CD4-positive, CD25-positive, alpha-beta regulatory T cell (primary cell): ENCODE data around the gene METTL27. TPM values are rescaled to one million over a fixed set of nuclear protein-coding genes. Genes with fewer than 3 reads are reported as not detected.
A peak's percentile ranks its signal among the peaks of the same experiment; 100 is the strongest.

Experiments
- ATAC-seq, 2 donors: fragments of 150-1000 bp; cut with Tn5 transposase; one replicate each; pipeline ENCODE4 v1.10.0; 2021; ENCODE audit warnings: low read depth in 2 of 2, moderate number of reproducible peaks in 2 of 2, moderate library complexity in 1 of 2
- DNase-seq, 3 donors: peaks; one replicate each; pipeline versions ENCODE4 v3.0.0 to v3.0.0-alpha.2; 2012 to 2022; ENCODE audit warnings: mixed read lengths in 1 of 3
- H3K27ac ChIP-seq: one replicate; pipeline ENCODE4 v1.7.0; 2013; ENCODE audit warnings: mild to moderate bottlenecking, low read length; ENCODE audit not compliant: insufficient read depth, poor library complexity, severe bottlenecking
- H3K27me3 ChIP-seq: one replicate; pipeline ENCODE4 v1.7.0; 2013; ENCODE audit warnings: low read length; ENCODE audit not compliant: control insufficient read depth, insufficient read depth
- H3K36me3 ChIP-seq: one replicate; pipeline ENCODE4 v1.7.0; 2013; ENCODE audit warnings: mild to moderate bottlenecking, low read length, moderate library complexity; ENCODE audit not compliant: control insufficient read depth, insufficient read depth
- H3K4me1 ChIP-seq: 2 replicates; pipeline ENCODE4 v1.7.0; 2013; ENCODE audit warnings: mild to moderate bottlenecking, low read length; ENCODE audit not compliant: insufficient read depth, control insufficient read depth, poor library complexity, severe bottlenecking
- H3K4me3 ChIP-seq: one replicate; pipeline ENCODE4 v1.7.0; 2013; ENCODE audit warnings: low read depth, mild to moderate bottlenecking, low read length, moderate library complexity
- H3K9me3 ChIP-seq, 2 experiments: 1 replicate in 1 of 2; 2 replicates in 1 of 2; pipeline ENCODE4 v1.7.0; 2013; ENCODE audit warnings: low read length in 2 of 2, mild to moderate bottlenecking in 1 of 2, moderate library complexity in 1 of 2; ENCODE audit not compliant: control insufficient read depth in 2 of 2
- H3K27ac Mint-ChIP-seq, 3 donors: one replicate each; pipeline ENCODE4 v1.8.0; 2020 to 2022; ENCODE audit warnings: mild to moderate bottlenecking in 3 of 3, mixed read lengths in 3 of 3, moderate library complexity in 2 of 3
- H3K27me3 Mint-ChIP-seq: one replicate; pipeline ENCODE4 v1.8.0; 2022; ENCODE audit warnings: mild to moderate bottlenecking, mixed read lengths
- H3K36me3 Mint-ChIP-seq: one replicate; pipeline ENCODE4 v1.8.0; 2020; ENCODE audit warnings: mixed read lengths
- H3K4me1 Mint-ChIP-seq, 4 donors: one replicate each; pipeline ENCODE4 v1.8.0; 2020 to 2022; ENCODE audit warnings: mixed read lengths in 4 of 4, mild to moderate bottlenecking in 1 of 4
- H3K4me3 Mint-ChIP-seq, 4 donors: one replicate each; pipeline ENCODE4 v1.8.0; 2020 to 2022; ENCODE audit warnings: mild to moderate bottlenecking in 4 of 4, mixed read lengths in 4 of 4, moderate library complexity in 3 of 4
- H3K9me3 Mint-ChIP-seq, 7 donors: one replicate each; pipeline ENCODE4 v1.8.0; 2020 to 2022; ENCODE audit warnings: mixed read lengths in 7 of 7, mild to moderate bottlenecking in 3 of 7, moderate library complexity in 2 of 7
- polyA plus RNA-seq, 4 donors: library from polyadenylated mRNA; unstranded; fragments of 300-500 nt; fragmentation: Illumina TruSeq; gene quantifications; one replicate each; pipeline ENCODE4 v1.2.3, GENCODE V29; 2021
- total RNA-seq: library from RNA; stranded (reverse); gene quantifications from one replicate; pipeline ENCODE4 v1.2.3, GENCODE V29; 2022

The METTL27 gene
- total and polyA plus RNA-seq, 5 donors from 2014 or later = 1.1 to 29.1 (median 2.9) TPM

GRCh38 chr7:73831834-73832651 is 10.3 kb downstream of the METTL27 start:
- Histone ChIP-seq H3K4me3 (no peak overlapping the region), H3K27me3 (no peaks in the 10 kb centered on the region), H3K36me3 (no peaks in the 10 kb centered on the region), H3K27ac (no peak overlapping the region), H3K9me3 (no peaks in the 10 kb centered on the region), H3K4me1 (peaks cover 18% of the 10 kb centered on the region)
- Mint-ChIP-seq H3K36me3 (no peaks in the 10 kb centered on the region), H3K4me3 (no peak overlapping the region), H3K9me3 (peaks cover 0 to 2% (median 0%) of the 10 kb centered on the region in 7 donors), H3K27ac (peak overlapping the region in 1 of 3 donors; percentile 83), H3K27me3 (no peaks in the 10 kb centered on the region), H3K4me1 (peaks cover 11 to 28% (median 20%) of the 10 kb centered on the region in 4 donors)
- DNase-seq (no peak), ATAC-seq (no peak)

GRCh38 chr7:73831584-73831833 is 10.8 kb downstream of the METTL27 start:
- peaks cover 0 to 2% (median 0%) of the 10 kb centered on the region in 7 donors for H3K9me3 Mint-ChIP-seq
- no peak overlapping the region for H3K27ac ChIP-seq
- H3K36me3 Mint-ChIP-seq = no peaks in the 10 kb centered on the region
- H3K4me1 Mint-ChIP-seq = peaks cover 14 to 34% (median 25%) of the 10 kb centered on the region in 4 donors
- no peak for ATAC-seq
- no peak for DNase-seq
- no peak overlapping the region for H3K4me3 Mint-ChIP-seq
- H3K27me3 Mint-ChIP-seq = no peaks in the 10 kb centered on the region
- peaks cover 24% of the 10 kb centered on the region for H3K4me1 ChIP-seq
- H3K27ac Mint-ChIP-seq = peak overlapping the region in 1 of 3 donors; percentile 83
- no peak overlapping the region for H3K4me3 ChIP-seq
- H3K27me3 ChIP-seq = no peaks in the 10 kb centered on the region
- no peaks in the 10 kb centered on the region for H3K9me3 ChIP-seq
- H3K36me3 ChIP-seq = no peaks in the 10 kb centered on the region

GRCh38 chr7:73830681-73831583 is 11.4 kb downstream of the METTL27 start, which contains the start of gene CLDN4:
TSS of gene CLDN4 (plus strand) at chr7:73830996. CDS start at chr7:73831202, 206 bp downstream.
- H3K9me3 ChIP-seq = no peaks in the 10 kb centered on the region
- no peaks in the 10 kb centered on the region for H3K36me3 ChIP-seq
- Mint-ChIP-seq H3K27ac (peak within 1 kb of the TSS in 2 of 3 donors; percentile 35 to 89), H3K4me1 (peaks cover 14 to 38% (median 27%) of the 10 kb centered on the region in 4 donors), H3K9me3 (peaks cover 0 to 2% (median 0%) of the 10 kb centered on the region in 7 donors), H3K4me3 (peak within 1 kb of the TSS in 2 of 4 donors; percentile 38 to 41), H3K36me3 (no peaks in the 10 kb centered on the region), H3K27me3 (no peaks in the 10 kb centered on the region)
- peaks cover 26% of the 10 kb centered on the region for H3K4me1 ChIP-seq
- no peak within 1 kb of the TSS for H3K27ac ChIP-seq
- H3K4me3 ChIP-seq = no peak within 1 kb of the TSS
- no peaks in the 10 kb centered on the region for H3K27me3 ChIP-seq
- DNase-seq (no peak), ATAC-seq (no peak)

GRCh38 chr7:73829921-73830680 is 12.2 kb downstream of the METTL27 start:
- H3K36me3 ChIP-seq = no peaks in the 10 kb centered on the region
- Mint-ChIP-seq H3K4me1 (peaks cover 14 to 40% (median 27%) of the 10 kb centered on the region in 4 donors), H3K36me3 (no peaks in the 10 kb centered on the region), H3K4me3 (peak overlapping the region in 2 of 4 donors; percentile 38 to 41), H3K27ac (peak overlapping the region; percentile 15 to 89 (median 35)), H3K27me3 (peaks cover 4% of the 10 kb centered on the region), H3K9me3 (peaks cover 0 to 2% (median 0%) of the 10 kb centered on the region in 7 donors)
- H3K27me3 ChIP-seq = no peaks in the 10 kb centered on the region
- ATAC-seq (no peak), DNase-seq (no peak)
- H3K4me3 ChIP-seq = no peak overlapping the region
- H3K27ac ChIP-seq = no peak overlapping the region
- H3K9me3 ChIP-seq = no peaks in the 10 kb centered on the region
- H3K4me1 ChIP-seq = peaks cover 26% of the 10 kb centered on the region

- no peaks in the 10 kb centered on the region for H3K36me3 Mint-ChIP-seq
- H3K36me3 ChIP-seq = no peaks in the 10 kb centered on the region
- H3K27ac ChIP-seq = no peak overlapping the region
- peaks cover 0 to 2% (median 0%) of the 10 kb centered on the region in 7 donors for H3K9me3 Mint-ChIP-seq
- H3K27me3 ChIP-seq = no peaks in the 10 kb centered on the region
- H3K27ac Mint-ChIP-seq = peak overlapping the region; percentile 15 to 89 (median 35)
- ATAC-seq (no peak), DNase-seq (no peak)
- no peaks in the 10 kb centered on the region for H3K9me3 ChIP-seq
- H3K27me3 Mint-ChIP-seq = peaks cover 5% of the 10 kb centered on the region
- peak overlapping the region in 1 of 4 donors; percentile 41 for H3K4me3 Mint-ChIP-seq
- H3K4me1 ChIP-seq = peaks cover 26% of the 10 kb centered on the region
- peaks cover 14 to 40% (median 29%) of the 10 kb centered on the region in 4 donors for H3K4me1 Mint-ChIP-seq
- H3K4me3 ChIP-seq = no peak overlapping the region
These were observed 12.8 kb downstream of the METTL27 start for GRCh38 chr7:73829505-73829904.

GRCh38 chr7:73828972-73829371 is 13.3 kb downstream of the METTL27 start:
- Mint-ChIP-seq H3K9me3 (peaks cover 0 to 2% (median 0%) of the 10 kb centered on the region in 7 donors), H3K4me3 (peak overlapping the region in 1 of 4 donors; percentile 85), H3K4me1 (peaks cover 14 to 44% (median 31%) of the 10 kb centered on the region in 4 donors), H3K27ac (peak overlapping the region in 2 of 3 donors; percentile 63 to 91), H3K27me3 (peaks cover 5% of the 10 kb centered on the region), H3K36me3 (no peaks in the 10 kb centered on the region)
- Histone ChIP-seq H3K27ac (no peak overlapping the region), H3K4me3 (no peak overlapping the region), H3K9me3 (no peaks in the 10 kb centered on the region), H3K27me3 (no peaks in the 10 kb centered on the region), H3K4me1 (peaks cover 31% of the 10 kb centered on the region), H3K36me3 (no peaks in the 10 kb centered on the region)
- ATAC-seq = no peak
- DNase-seq = no peak
